Measurements from ENCODE around the gene FXYD7. TPM values are rescaled to one million over a fixed set of nuclear protein-coding genes. Genes with fewer than 3 reads are reported as not detected.
"Not testable (repeated sequence)": the region's sequence is repeated elsewhere in the genome, so short reads cannot be mapped to it uniquely, and the experiment has no call there.

Gene FXYD7
- total RNA-seq (2014; rRNA removed; shearing (Covaris generic); ENCODE audit: low replicate concordance): not detected in 2 replicates

GRCh38 chr19:35143231-35143715 is at the start of gene FXYD7:
FXYD7 (plus strand) TSS chr19:35143255; CDS start chr19:35143334, 79 bp downstream.
- in situ Hi-C loops (cut with HindIII; ENCODE audit: low pct_unique_long_range_greater_than_20kb, low sequenced_read_pairs): no loop called here
- no peak for DNase-seq (ENCODE audit: low read depth)

- in situ Hi-C loops (cut with HindIII; ENCODE audit: low pct_unique_long_range_greater_than_20kb, low sequenced_read_pairs): no loop called here
- DNase-seq (ENCODE audit: low read depth): no peak
Measured at GRCh38 chr19:35093430-35093829, 49.6 kb upstream of the FXYD7 start.

- DNase-seq (ENCODE audit: low read depth): no peak
- in situ Hi-C loops (cut with HindIII; ENCODE audit: low pct_unique_long_range_greater_than_20kb, low sequenced_read_pairs): no loop called here
Measured at GRCh38 chr19:35093941-35094647, 49.0 kb upstream of the FXYD7 start.

- in situ Hi-C loops (cut with HindIII; ENCODE audit: low pct_unique_long_range_greater_than_20kb, low sequenced_read_pairs): no loop called here
- no peak for DNase-seq (ENCODE audit: low read depth)
Measured at GRCh38 chr19:35094656-35095055, 48.4 kb upstream of the FXYD7 start.

- in situ Hi-C loops (cut with HindIII; ENCODE audit: low pct_unique_long_range_greater_than_20kb, low sequenced_read_pairs): no loop called here
- DNase-seq (ENCODE audit: low read depth): no peak
Measured at GRCh38 chr19:35095667-35096368, 47.2 kb upstream of the FXYD7 start.

- in situ Hi-C loops (cut with HindIII; ENCODE audit: low pct_unique_long_range_greater_than_20kb, low sequenced_read_pairs): no loop called here
Measured at GRCh38 chr19:35098413-35099049, 44.5 kb upstream of the FXYD7 start.

GRCh38 chr19:35099155-35099896 is 43.7 kb upstream of the FXYD7 start:
- no peak for DNase-seq (ENCODE audit: low read depth)
- in situ Hi-C loops (cut with HindIII; ENCODE audit: low pct_unique_long_range_greater_than_20kb, low sequenced_read_pairs): no loop called here

More at GRCh38 chr19:35098413-35099049, 44.5 kb upstream of the FXYD7 start:
- no peak for DNase-seq (ENCODE audit: low read depth)

- DNase-seq (ENCODE audit: low read depth): no peak
- in situ Hi-C loops (cut with HindIII; ENCODE audit: low pct_unique_long_range_greater_than_20kb, low sequenced_read_pairs): no loop called here
Measured at GRCh38 chr19:35099897-35100275, 43.2 kb upstream of the FXYD7 start.

GRCh38 chr19:35100588-35101533 is 42.2 kb upstream of the FXYD7 start:
- in situ Hi-C loops (cut with HindIII; ENCODE audit: low pct_unique_long_range_greater_than_20kb, low sequenced_read_pairs): no loop called here

GRCh38 chr19:35101949-35102348 is 41.1 kb upstream of the FXYD7 start:
- in situ Hi-C loops (cut with HindIII; ENCODE audit: low pct_unique_long_range_greater_than_20kb, low sequenced_read_pairs); DNase-seq (ENCODE audit: low read depth): not testable (repeated sequence)

More at GRCh38 chr19:35100588-35101533, 42.2 kb upstream of the FXYD7 start:
- DNase-seq (ENCODE audit: low read depth): no peak

GRCh38 chr19:35103614-35104013 is 39.4 kb upstream of the FXYD7 start:
- DNase-seq (ENCODE audit: low read depth); in situ Hi-C loops (cut with HindIII; ENCODE audit: low pct_unique_long_range_greater_than_20kb, low sequenced_read_pairs): not testable (repeated sequence)

- in situ Hi-C loops (cut with HindIII; ENCODE audit: low pct_unique_long_range_greater_than_20kb, low sequenced_read_pairs): no loop called here
- DNase-seq (ENCODE audit: low read depth): no peak
Measured at GRCh38 chr19:35104361-35104760, 38.7 kb upstream of the FXYD7 start.

- in situ Hi-C loops (cut with HindIII; ENCODE audit: low pct_unique_long_range_greater_than_20kb, low sequenced_read_pairs): no loop called here
- DNase-seq (ENCODE audit: low read depth): no peak
Measured at GRCh38 chr19:35105047-35105410, 38.0 kb upstream of the FXYD7 start.

- in situ Hi-C loops (cut with HindIII; ENCODE audit: low pct_unique_long_range_greater_than_20kb, low sequenced_read_pairs): no loop called here
Measured at GRCh38 chr19:35105411-35106290, 37.4 kb upstream of the FXYD7 start.

GRCh38 chr19:35106291-35106583 is 36.8 kb upstream of the FXYD7 start:
- in situ Hi-C loops (cut with HindIII; ENCODE audit: low pct_unique_long_range_greater_than_20kb, low sequenced_read_pairs): no loop called here
- DNase-seq (ENCODE audit: low read depth): no peak

More at GRCh38 chr19:35105411-35106290, 37.4 kb upstream of the FXYD7 start:
- DNase-seq (ENCODE audit: low read depth): no peak

- in situ Hi-C loops (cut with HindIII; ENCODE audit: low pct_unique_long_range_greater_than_20kb, low sequenced_read_pairs): no loop called here
- DNase-seq (ENCODE audit: low read depth): no peak
Measured at GRCh38 chr19:35106898-35107541, 36.0 kb upstream of the FXYD7 start.

Data from Caki2 (cell line).